Loucy (cell line): Measurements from ENCODE around the gene METTL6.
"Not testable (repeated sequence)": the region's sequence is repeated elsewhere in the genome, so short reads cannot be mapped to it uniquely, and the experiment has no call there.

Experiments used
- H2AFZ ChIP-seq: fragments of 200-600 bp; sonication (generic); 2 replicates; pipeline ENCODE4 v1.6.0; 2016; ENCODE audit warnings: antibody characterized with exemption, mild to moderate bottlenecking, low read length, moderate library complexity
- H3F3A ChIP-seq: fragments of 200-600 bp; 2 replicates; pipeline ENCODE4 v1.6.0; 2016; ENCODE audit warnings: antibody characterized with exemption, low read depth, mild to moderate bottlenecking
- H3K27me3 ChIP-seq: fragments of 200-600 bp; sonication (generic); 2 replicates; pipeline ENCODE4 v1.6.1; 2014; ENCODE audit warnings: low read length, mild to moderate bottlenecking; ENCODE audit not compliant: insufficient read depth, poor library complexity, severe bottlenecking
- H3K36me3 ChIP-seq: fragments of 200-600 bp; sonication (generic); 2 replicates; pipeline ENCODE4 v1.6.1; 2016; ENCODE audit warnings: low read length; ENCODE audit not compliant: insufficient read depth
- H3K4me1 ChIP-seq: fragments of 200-600 bp; sonication (generic); 2 replicates; pipeline ENCODE4 v1.5.1; 2014; ENCODE audit warnings: low read length, mild to moderate bottlenecking; ENCODE audit not compliant: insufficient read depth, poor library complexity, severe bottlenecking
- H3K4me2 ChIP-seq: fragments of 200-600 bp; sonication (generic); 2 replicates; pipeline ENCODE4 v1.6.0; 2014; ENCODE audit warnings: antibody characterized with exemption, low read length, low read depth, mild to moderate bottlenecking; ENCODE audit not compliant: poor library complexity, severe bottlenecking
- H3K4me3 ChIP-seq: fragments of 200-600 bp; sonication (generic); 2 replicates; pipeline ENCODE4 v1.5.1; 2014; ENCODE audit warnings: low read length, mild to moderate bottlenecking, mixed read lengths; ENCODE audit not compliant: poor library complexity, severe bottlenecking
- H3K79me2 ChIP-seq: fragments of 200-600 bp; sonication (generic); 2 replicates; pipeline ENCODE4 v1.6.1; 2014; ENCODE audit warnings: low read length; ENCODE audit not compliant: insufficient read depth
- H3K9ac ChIP-seq: fragments of 200-600 bp; sonication (generic); 2 replicates; pipeline ENCODE4 v1.6.0; 2014; ENCODE audit warnings: mild to moderate bottlenecking, low read depth, low read length, moderate library complexity; ENCODE audit not compliant: poor library complexity, severe bottlenecking
- H3K9me2 ChIP-seq: fragments of 200-600 bp; sonication (generic); replicated peaks from 2 replicates; pipeline ENCODE4 v1.6.1; 2016; ENCODE audit warnings: low read depth, low read length, mixed read lengths
- H3K9me3 ChIP-seq: fragments of 200-600 bp; sonication (generic); 2 replicates; pipeline ENCODE4 v1.6.1; 2014; ENCODE audit warnings: mild to moderate bottlenecking, antibody characterized with exemption, low read length, low read depth; ENCODE audit not compliant: insufficient read depth
- H4K20me1 ChIP-seq: fragments of 200-600 bp; sonication (generic); 2 replicates; pipeline ENCODE4 v1.6.0; 2014; ENCODE audit warnings: antibody characterized with exemption, low read length, mild to moderate bottlenecking; ENCODE audit not compliant: insufficient read depth, poor library complexity, severe bottlenecking
- EZH2phosphoT487 ChIP-seq: fragments of 200-600 bp; IDR thresholded peaks from 2 replicates; pipeline ENCODE4 v1.6.1; 2018; ENCODE audit warnings: antibody characterized with exemption, mild to moderate bottlenecking, moderate library complexity, borderline replicate concordance
- TF ChIP-seq, protein P1 (sequence below): fragments of 200-600 bp; sonication (generic); conservative IDR thresholded peaks from 2 replicates; pipeline ENCODE4 v1.5.1; 2014; ENCODE audit warnings: mild to moderate bottlenecking, antibody characterized with exemption, low read length

METTL6 gene

DNA sequence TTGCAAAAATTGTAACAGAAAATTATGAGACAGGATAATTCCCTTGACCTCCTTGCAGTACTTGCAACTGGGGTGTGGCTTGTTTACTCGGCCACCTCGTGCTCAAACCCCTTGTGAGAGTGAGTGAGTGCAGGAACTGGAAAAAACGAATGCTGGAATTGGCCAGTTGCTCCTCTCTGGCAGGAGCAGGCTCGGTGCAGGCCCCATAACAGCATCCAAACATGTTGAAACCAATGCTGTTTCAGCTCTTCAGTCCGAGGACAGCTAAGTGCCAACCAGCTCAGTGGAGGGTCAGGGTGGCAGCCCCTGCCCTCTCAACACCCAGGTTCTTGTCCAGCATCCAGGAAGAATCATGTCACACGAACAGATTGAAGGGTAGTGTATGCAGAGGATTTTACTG, 36.9 kb downstream of the METTL6 start:
- Histone ChIP-seq H3K4me1 (no peaks in the 10 kb centered on the region), H3K4me3 (no peak overlapping the region), H3K79me2 (no peaks in the 10 kb centered on the region), H3K9ac (no peak overlapping the region), H2AFZ (no peak overlapping the region), H4K20me1 (no peaks in the 10 kb centered on the region), H3K4me2 (no peak overlapping the region), H3K9me3 (no peaks in the 10 kb centered on the region), H3K36me3 (no peaks in the 10 kb centered on the region), H3F3A (no peaks in the 10 kb centered on the region), H3K27me3 (no peaks in the 10 kb centered on the region), H3K9me2 (no peaks in the 10 kb centered on the region)
- TF ChIP-seq EZH2phosphoT487, result no peak
- TF ChIP-seq, protein P1, sequence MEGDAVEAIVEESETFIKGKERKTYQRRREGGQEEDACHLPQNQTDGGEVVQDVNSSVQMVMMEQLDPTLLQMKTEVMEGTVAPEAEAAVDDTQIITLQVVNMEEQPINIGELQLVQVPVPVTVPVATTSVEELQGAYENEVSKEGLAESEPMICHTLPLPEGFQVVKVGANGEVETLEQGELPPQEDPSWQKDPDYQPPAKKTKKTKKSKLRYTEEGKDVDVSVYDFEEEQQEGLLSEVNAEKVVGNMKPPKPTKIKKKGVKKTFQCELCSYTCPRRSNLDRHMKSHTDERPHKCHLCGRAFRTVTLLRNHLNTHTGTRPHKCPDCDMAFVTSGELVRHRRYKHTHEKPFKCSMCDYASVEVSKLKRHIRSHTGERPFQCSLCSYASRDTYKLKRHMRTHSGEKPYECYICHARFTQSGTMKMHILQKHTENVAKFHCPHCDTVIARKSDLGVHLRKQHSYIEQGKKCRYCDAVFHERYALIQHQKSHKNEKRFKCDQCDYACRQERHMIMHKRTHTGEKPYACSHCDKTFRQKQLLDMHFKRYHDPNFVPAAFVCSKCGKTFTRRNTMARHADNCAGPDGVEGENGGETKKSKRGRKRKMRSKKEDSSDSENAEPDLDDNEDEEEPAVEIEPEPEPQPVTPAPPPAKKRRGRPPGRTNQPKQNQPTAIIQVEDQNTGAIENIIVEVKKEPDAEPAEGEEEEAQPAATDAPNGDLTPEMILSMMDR, result no peak

DNA sequence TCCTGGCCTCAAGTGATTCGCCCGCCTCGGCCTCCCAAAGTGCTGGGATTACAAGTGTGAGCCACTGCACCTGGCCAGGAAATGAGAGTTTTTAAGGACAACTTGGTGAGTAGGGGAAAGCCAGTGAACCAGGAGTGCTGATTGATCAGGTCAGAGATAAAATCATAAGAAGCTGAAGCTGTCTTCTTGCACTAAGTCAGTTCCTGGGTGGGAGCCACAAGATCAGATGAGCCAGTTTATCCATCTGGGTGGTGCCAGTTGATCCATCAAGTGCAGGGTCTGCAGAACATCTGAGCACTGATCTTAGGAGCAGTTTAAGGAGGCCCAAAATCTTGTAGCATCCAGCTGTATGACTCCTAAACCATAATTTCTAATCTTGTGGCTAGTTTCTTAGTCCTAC, 39.0 kb downstream of the METTL6 start:
- not testable (repeated sequence) for H3K9ac ChIP-seq, H3K27me3 ChIP-seq, H3K4me2 ChIP-seq, H4K20me1 ChIP-seq, H3F3A ChIP-seq, H3K36me3 ChIP-seq, H3K4me3 ChIP-seq, H3K9me2 ChIP-seq, H3K4me1 ChIP-seq, H2AFZ ChIP-seq, H3K9me3 ChIP-seq, H3K79me2 ChIP-seq

DNA sequence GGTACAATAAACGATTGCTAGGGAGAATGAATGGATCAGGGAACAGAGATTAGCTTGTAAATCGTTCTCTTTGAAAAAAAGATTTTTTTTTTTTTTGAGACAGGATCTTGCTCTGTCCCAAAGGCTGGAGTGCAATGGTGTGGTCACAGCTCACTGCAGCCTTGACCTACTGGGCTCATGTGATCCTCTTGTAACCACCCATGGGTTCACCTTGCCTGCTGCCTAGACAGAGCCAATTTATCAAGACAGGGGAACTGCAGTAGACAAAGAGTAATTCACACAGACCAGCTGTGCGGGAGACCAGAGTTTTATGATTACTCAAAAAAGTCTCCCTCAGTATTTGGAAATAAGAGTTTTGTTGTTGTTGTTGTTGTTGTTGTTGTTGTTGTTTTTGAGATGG, 39.6 kb downstream of the METTL6 start:
- Histone ChIP-seq H3K4me2 (no peak overlapping the region), H2AFZ (no peak overlapping the region), H3F3A (no peaks in the 10 kb centered on the region), H3K27me3 (no peaks in the 10 kb centered on the region), H3K9me3 (no peaks in the 10 kb centered on the region), H3K36me3 (no peaks in the 10 kb centered on the region), H3K4me3 (no peak overlapping the region), H3K79me2 (no peaks in the 10 kb centered on the region), H4K20me1 (no peaks in the 10 kb centered on the region), H3K4me1 (no peaks in the 10 kb centered on the region), H3K9ac (no peak overlapping the region), H3K9me2 (no peaks in the 10 kb centered on the region)
- TF ChIP-seq, protein P1, result no peak
- TF ChIP-seq EZH2phosphoT487, result no peak

- no peaks in the 10 kb centered on the region for H3F3A ChIP-seq
- H3K36me3 ChIP-seq, result no peaks in the 10 kb centered on the region
- no peaks in the 10 kb centered on the region for H3K4me1 ChIP-seq
- H3K79me2 ChIP-seq, result no peaks in the 10 kb centered on the region
- H3K9me2 ChIP-seq, result no peaks in the 10 kb centered on the region
- TF ChIP-seq EZH2phosphoT487, result no peak
- TF ChIP-seq, protein P1, result no peak
- no peak overlapping the region for H3K4me2 ChIP-seq
- H3K27me3 ChIP-seq, result no peaks in the 10 kb centered on the region
- no peaks in the 10 kb centered on the region for H3K9me3 ChIP-seq
- H4K20me1 ChIP-seq, result no peaks in the 10 kb centered on the region
- no peak overlapping the region for H3K9ac ChIP-seq
- H3K4me3 ChIP-seq, result no peak overlapping the region
- H2AFZ ChIP-seq, result no peak overlapping the region
Observed at GRCh38 chr3:15387171-15387581, 40.2 kb downstream of the METTL6 start.

DNA sequence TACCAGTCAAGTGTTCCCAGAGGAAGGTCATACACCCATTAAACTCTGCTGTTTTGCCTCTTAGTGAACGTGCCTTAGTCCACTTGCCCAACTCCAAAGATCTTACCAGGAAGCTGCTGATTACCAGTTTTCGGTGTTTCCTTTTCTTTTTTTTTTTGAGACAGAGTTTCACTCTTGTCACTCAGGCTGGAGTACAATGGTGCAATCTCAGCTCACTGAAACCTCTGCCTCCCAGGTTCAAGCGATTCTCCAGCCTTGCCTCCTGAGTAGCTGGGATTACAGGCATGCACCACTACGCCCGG, 40.7 kb downstream of the METTL6 start:
- not testable (repeated sequence) for H3K9me2 ChIP-seq, H2AFZ ChIP-seq, H4K20me1 ChIP-seq, H3F3A ChIP-seq, H3K4me1 ChIP-seq, H3K4me2 ChIP-seq, H3K9me3 ChIP-seq, H3K4me3 ChIP-seq, H3K36me3 ChIP-seq, H3K27me3 ChIP-seq, H3K79me2 ChIP-seq, H3K9ac ChIP-seq
